Erythroblast (primary cell): Measurements from ENCODE around the gene ARMS2.

Experiments used
- GATA1 ChIP-seq: IDR thresholded peaks from 2 replicates; pipeline ENCODE4 v1.6.1; 2011; ENCODE audit warnings: low read depth, mild to moderate bottlenecking, control low read depth, low read length, moderate library complexity
- POLR2A ChIP-seq: IDR thresholded peaks from 2 replicates; pipeline ENCODE4 v1.6.1; 2011; ENCODE audit warnings: mild to moderate bottlenecking, low read length

DNA sequence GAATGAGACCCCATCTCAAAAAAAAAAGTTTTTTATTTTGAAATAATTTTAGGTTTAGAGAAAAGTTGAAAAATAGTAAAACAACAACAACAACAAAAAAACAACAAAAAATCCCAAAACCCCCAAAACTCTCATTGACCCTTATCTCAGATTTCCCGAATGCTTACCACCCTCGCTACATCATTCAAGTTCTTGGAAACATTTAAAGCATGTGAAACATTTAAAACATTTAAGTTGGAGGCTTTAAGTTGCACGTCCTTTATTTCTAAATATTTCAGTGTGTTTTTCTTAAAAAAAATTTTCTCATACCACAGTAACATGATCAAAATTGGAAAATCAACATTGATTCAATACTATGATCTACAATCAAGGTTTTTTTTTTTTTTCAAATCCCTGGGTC lies 382 bp upstream of the ARMS2 start:
- TF ChIP-seq POLR2A (no peak), GATA1 (no peak)
